GM12878 (cell line): ENCODE results near the gene GPLD1. TPM values are rescaled to one million over a fixed set of nuclear protein-coding genes. Genes with fewer than 3 reads are reported as not detected.

Source experiments
- ATAC-seq: fragments of 200-7000 bp; cut with Tn5 transposase; 3 replicates; pipeline ENCODE4 v1.9.1; 2020; ENCODE audit warnings: mild to moderate bottlenecking, moderate library complexity
- BruUV-seq: library from RNA; stranded (reverse); fragments of 400-500 nt; replicated peaks from 2 replicates; lab custom pipeline; 2021; lab: Mats Ljungman, UMichigan
- CTCF ChIA-PET: fragments of 300-600 bp; sonication (Branson Sonifier 250); formaldehyde crosslinking; extraction: SDS; loops from one replicate; lab custom pipeline; 2021; ENCODE audit warnings: inconsistent platforms; lab: Yijun Ruan, JAX
- POLR2A ChIA-PET: fragments of 350-600 bp; formaldehyde crosslinking; extraction: SDS; loops from one replicate; lab custom pipeline; 2021; ENCODE audit warnings: inconsistent platforms; lab: Charles Lee
- RAD21 ChIA-PET: fragments of 300-600 bp; sonication (Branson Sonifier 250); formaldehyde crosslinking; loops from one replicate; lab custom pipeline; 2023; ENCODE audit warnings: antibody characterized with exemption; ENCODE audit not compliant: unreplicated experiment; lab: Charles Lee
- SMC1A ChIA-PET: fragments of 300-600 bp; sonication (Branson Sonifier 250); formaldehyde crosslinking; loops from one replicate; lab custom pipeline; 2023; ENCODE audit not compliant: unreplicated experiment, uncharacterized antibody; lab: Charles Lee
- DNase-seq: peaks from one replicate; pipeline ENCODE4 v3.0.0-alpha.2; 2011; ENCODE audit warnings: low read depth, low spot score
- FAIRE-seq: peaks from 3 replicates; lab custom pipeline; 2011; peaks lifted over from hg19 to GRCh38; lab: Jason Lieb, UNC
- H2AFZ ChIP-seq: 2 replicates; pipeline ENCODE4 v1.6.0; 2011; ENCODE audit warnings: low read depth, low read length, control low read depth; ENCODE audit not compliant: control insufficient read depth
- H3K27ac ChIP-seq: 2 replicates; pipeline ENCODE4 v1.5.1; 2011; ENCODE audit warnings: control low read depth; ENCODE audit not compliant: control insufficient read depth, insufficient read depth
- H3K27me3 ChIP-seq, 2 experiments: replicated peaks in 1 of 2; 2 replicates each; pipeline versions ENCODE4 v1.6.0 to v1.6.1; 2011; ENCODE audit warnings: low read length in 1 of 2; ENCODE audit not compliant: control insufficient read depth in 2 of 2, insufficient read depth in 2 of 2
- H3K36me3 ChIP-seq, 2 experiments: 2 replicates each; pipeline ENCODE4 v1.5.1; 2011; ENCODE audit warnings: low read length in 1 of 2; ENCODE audit not compliant: control insufficient read depth in 2 of 2, insufficient read depth in 2 of 2
- H3K4me1 ChIP-seq: 2 replicates; pipeline ENCODE4 v1.6.1; 2011; ENCODE audit warnings: mild to moderate bottlenecking, low read length, moderate library complexity, mixed read lengths; ENCODE audit not compliant: control insufficient read depth, insufficient read depth
- H3K4me2 ChIP-seq: 2 replicates; pipeline ENCODE4 v1.6.0; 2011; ENCODE audit warnings: control low read depth; ENCODE audit not compliant: control insufficient read depth, insufficient read depth
- H3K4me3 ChIP-seq: fragments of 200-600 bp; sonication (generic); 2 replicates; pipeline ENCODE4 v1.5.1; 2016
- H3K79me2 ChIP-seq: 2 replicates; pipeline ENCODE4 v1.6.0; 2011; ENCODE audit warnings: low read length; ENCODE audit not compliant: control insufficient read depth, insufficient read depth
- H3K9ac ChIP-seq: 2 replicates; pipeline ENCODE4 v1.8.0; 2011; ENCODE audit warnings: low read length, control low read depth, mixed read lengths; ENCODE audit not compliant: control insufficient read depth, insufficient read depth
- H3K9me3 ChIP-seq: replicated peaks from 3 replicates; pipeline ENCODE4 v1.5.1; 2011; ENCODE audit warnings: mild to moderate bottlenecking, low read length; ENCODE audit not compliant: control insufficient read depth, insufficient read depth
- H4K20me1 ChIP-seq: 2 replicates; pipeline ENCODE4 v1.6.0; 2011; ENCODE audit not compliant: control insufficient read depth, insufficient read depth
- BRCA1 ChIP-seq: IDR thresholded peaks from 2 replicates; pipeline ENCODE4 v1.6.1; 2011; ENCODE audit warnings: low read depth, low read length, improper control_type of control experiment
- CBFB ChIP-seq: IDR thresholded peaks from 2 replicates; pipeline ENCODE4 v1.6.1; 2016; ENCODE audit warnings: antibody characterized with exemption, low read depth
- GATAD2B ChIP-seq: fragments of 450-650 bp; conservative IDR thresholded peaks from 2 replicates; pipeline ENCODE4 v1.6.1; 2017; ENCODE audit warnings: low read depth, mild to moderate bottlenecking, moderate library complexity
- LARP7 ChIP-seq: fragments of 450-650 bp; IDR thresholded peaks from 2 replicates; pipeline ENCODE4 v1.6.1; 2017; ENCODE audit warnings: mild to moderate bottlenecking
- MYB ChIP-seq: fragments of 150-350 bp; IDR thresholded peaks from 2 replicates; pipeline ENCODE4 v1.6.1; 2014; ENCODE audit warnings: mild to moderate bottlenecking, low read depth, low read length, borderline replicate concordance
- NR2C2 ChIP-seq: IDR thresholded peaks from 2 replicates; pipeline ENCODE4 v1.6.1; 2011; ENCODE audit warnings: borderline replicate concordance, low read depth; ENCODE audit not compliant: control insufficient read depth, insufficient read length
- PML ChIP-seq: IDR thresholded peaks from 2 replicates; pipeline ENCODE4 v1.6.1; 2012; ENCODE audit warnings: low read length, inconsistent platforms
- RUNX3 ChIP-seq: IDR thresholded peaks from 2 replicates; pipeline ENCODE4 v1.6.1; 2012; ENCODE audit warnings: low read length, inconsistent platforms
- SUPT20H ChIP-seq: IDR thresholded peaks from 2 replicates; pipeline ENCODE4 v1.6.1; 2011; ENCODE audit warnings: low read depth, mild to moderate bottlenecking, low read length, moderate library complexity, borderline replicate concordance; ENCODE audit not compliant: control insufficient read depth
- ZNF384 ChIP-seq: IDR thresholded peaks from 2 replicates; pipeline ENCODE4 v1.6.1; 2012; ENCODE audit warnings: low read depth, mild to moderate bottlenecking, low read length, improper control_type of control experiment, borderline replicate concordance
- WGBS: methylation state at CpG from one replicate; pipeline ENCODE4 v1.1.6; 2016; ENCODE audit warnings: low lambda C conversion rate; ENCODE audit not compliant: insufficient replicate concordance, insufficient coverage; ENCODE audit errors: missing lambda C conversion rate; 5-methylcytosine and 5-hydroxymethylcytosine counted together
- in situ Hi-C: fragments of 300-500 bp; cut with MboI; formaldehyde crosslinking; loops from 9 replicates; pipeline ENCODE4 v1.14.3; 2018; ENCODE audit warnings: mixed read lengths
- intact Hi-C: fragments of 100-400 bp; cut with micrococcal nuclease; formaldehyde crosslinking; loops from one replicate; pipeline ENCODE4 v1.14.2; 2022; ENCODE audit not compliant: unreplicated experiment
- polyA plus RNA-seq, 11 experiments: library from polyadenylated mRNA; depleted of rRNA in 4 of 11; unstranded in 6 of 11; stranded (reverse) in 5 of 11; fragments of >200 nt; fragmentation: Nextera tagmentation in 4 of 11; fragmentation: Illumina TruSeq in 1 of 11; extraction: Ambion mirVana in 4 of 11; extraction: Trizol in 1 of 11; gene quantifications; 1 replicate in 1 of 11; 2 replicates in 10 of 11; pipeline versions ENCODE4 v1.2.1 to v1.2.3, GENCODE V29; 2011 to 2016; ENCODE audit warnings: inconsistent platforms in 2 of 11, missing spikeins in 2 of 11, low read depth in 1 of 11
- total RNA-seq, 4 experiments: library from RNA; depleted of rRNA in 3 of 4; stranded (reverse); fragments of >200 nt in 3 of 4; fragmentation: Illumina TruSeq in 1 of 4; extraction: Trizol in 1 of 4; gene quantifications; 2 replicates each; pipeline versions ENCODE4 v1.2.1 to v1.2.3, GENCODE V29; 2013 to 2021

GPLD1 gene
- total and polyA plus RNA-seq, 10 of the 15 experiments (the other 5 are each of a cell fraction or from before 2014, with no cell fraction given), result 0.04 to 1.0 (median 0.69) TPM

DNA sequence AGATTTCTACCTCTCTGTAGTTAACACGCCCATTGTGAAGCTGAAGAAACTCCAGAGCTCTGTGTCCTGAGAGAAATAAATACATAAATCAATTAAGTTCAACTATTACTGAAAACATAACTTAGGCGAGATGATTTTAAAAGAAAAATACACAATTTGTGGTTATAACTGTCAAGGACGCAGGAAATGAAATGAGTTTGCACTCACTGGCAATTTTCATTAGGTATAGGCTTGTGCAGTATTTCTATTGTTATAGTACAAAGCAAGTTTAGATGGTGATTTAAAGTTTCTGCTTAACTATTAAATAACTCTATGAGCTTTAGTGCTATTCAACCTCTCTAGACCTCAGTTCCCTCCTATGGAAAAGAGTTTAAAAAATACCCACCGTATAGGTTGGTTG, 3.3 kb downstream of the GPLD1 start:
- intact Hi-C loops, result no loop called here
- RAD21 ChIA-PET, result interaction anchor here (0.9 to 1.3 kb wide), 2 partner anchors 10 to 280 kb away, joined by 3 read pairs; no protein-coding TSS in a partner anchor
- H3K36me3 ChIP-seq, result no peaks in the 10 kb centered on the region
- H3K9me3 ChIP-seq, result no peaks in the 10 kb centered on the region
- H3K4me3 ChIP-seq, result no peak overlapping the region
- DNase-seq, result no peak
- POLR2A ChIA-PET, result no interaction called here
- no peak for ATAC-seq
- no peak overlapping the region for H3K27ac ChIP-seq
- H2AFZ ChIP-seq, result no peak overlapping the region; the same call in 1 of the 2 replicates
- no peaks in the 10 kb centered on the region for H4K20me1 ChIP-seq
- TF ChIP-seq LARP7 (no peak), RUNX3 (0 out of 2 replicates have a peak, but pooled peaks have one; percentile 8), GATAD2B (no peak)
- TF ChIP-seq, all 136 proteins: peak for 1
- CTCF ChIA-PET, result interaction anchor here (1.0 to 1.4 kb wide), 3 partner anchors 9 to 161 kb away, joined by 3 to 4 read pairs (median 3); partner anchors contain the start of gene ALDH5A1
- no TSS peak for BruUV-seq
- WGBS, result 72% methylated on average over 4 of the region's 4 CpGs
- no peaks in the 10 kb centered on the region for H3K27me3 ChIP-seq
- H3K9ac ChIP-seq, result no peak overlapping the region
- no peak for FAIRE-seq
- no peak overlapping the region for H3K4me2 ChIP-seq
- SMC1A ChIA-PET, result no interaction called here
- no peaks in the 10 kb centered on the region for H3K4me1 ChIP-seq
- H3K79me2 ChIP-seq, result no peaks in the 10 kb centered on the region
- in situ Hi-C loops, result no loop called here

GRCh38 chr6:24484657-24485323, 4.6 kb downstream of the GPLD1 start:
- no peak for TF ChIP-seq CBFB
- TF ChIP-seq MYB, result no peak
- no peak for TF ChIP-seq NR2C2
- TF ChIP-seq ZNF384, result no peak
- no peak for TF ChIP-seq PML
- no peak for TF ChIP-seq BRCA1
- TF ChIP-seq SUPT20H, result no peak
- Histone ChIP-seq H3K36me3 (no peaks in the 10 kb centered on the region), H3K9me3 (no peaks in the 10 kb centered on the region), H3K4me1 (no peaks in the 10 kb centered on the region), H3K79me2 (no peaks in the 10 kb centered on the region), H3K4me3 (no peak overlapping the region), H2AFZ (no peak overlapping the region), H3K4me2 (no peak overlapping the region), H3K9ac (no peak overlapping the region), H3K27me3 (no peaks in the 10 kb centered on the region), H4K20me1 (no peaks in the 10 kb centered on the region), H3K27ac (no peak overlapping the region)
- ChIA-PET RAD21 (no interaction called here), SMC1A (interaction anchor here (0.6 kb wide), 1 partner anchor 22 kb away, joined by 3 read pairs; no protein-coding TSS in a partner anchor), POLR2A (no interaction called here), CTCF (interaction anchor here (1.2 kb wide), 1 partner anchor 8 kb away, joined by 4 read pairs; no protein-coding TSS in a partner anchor)
- FAIRE-seq (no peak), DNase-seq (no peak), ATAC-seq (no peak)
- no TSS peak for BruUV-seq
- WGBS, result 77% methylated on average over 7 of the region's 7 CpGs
- in situ Hi-C loops, result no loop called here
- intact Hi-C loops, result no loop called here
